WTC11 (cell line): ENCODE data around the gene ROBO1. TPM values are rescaled to one million over a fixed set of nuclear protein-coding genes. Genes with fewer than 3 reads are reported as not detected.

ENCODE experiments used
- ATAC-seq: fragments of 200-7000 bp; cut with Tn5 transposase; 2 replicates; pipeline ENCODE4 v1.10.0; 2021; ENCODE audit warnings: mild to moderate bottlenecking, moderate library complexity
- CTCF ChIA-PET: fragments of 300-600 bp; sonication (Branson Sonifier 250); formaldehyde crosslinking; loops from one replicate; lab custom pipeline; 2021; ENCODE audit warnings: antibody characterized with exemption; lab: Charles Lee
- POLR2A ChIA-PET: fragments of 350-600 bp; sonication (Branson Sonifier 250); formaldehyde crosslinking; loops from one replicate; lab custom pipeline; 2021; ENCODE audit warnings: antibody characterized with exemption; lab: Charles Lee
- DNase-seq: peaks from one replicate; pipeline ENCODE4 v3.0.0; 2021; ENCODE audit warnings: low spot score
- H3K27ac Mint-ChIP-seq: 2 replicates; pipeline ENCODE4 v1.8.0; 2021; ENCODE audit warnings: mixed read lengths
- H3K27me3 Mint-ChIP-seq: 2 replicates; pipeline ENCODE4 v1.8.0; 2021; ENCODE audit warnings: low read depth, mild to moderate bottlenecking, moderate library complexity, mixed read lengths
- H3K36me3 Mint-ChIP-seq: 2 replicates; pipeline ENCODE4 v1.8.0; 2021; ENCODE audit warnings: mixed read lengths
- H3K4me1 Mint-ChIP-seq: 2 replicates; pipeline ENCODE4 v1.8.0; 2022; ENCODE audit warnings: mixed read lengths
- H3K4me3 Mint-ChIP-seq: 2 replicates; pipeline ENCODE4 v1.8.0; 2021; ENCODE audit warnings: mild to moderate bottlenecking, moderate library complexity, mixed read lengths
- H3K9me3 Mint-ChIP-seq: 2 replicates; pipeline ENCODE4 v1.8.0; 2021; ENCODE audit warnings: mixed read lengths
- CBFB ChIP-seq: sonication (generic); formaldehyde crosslinking; IDR thresholded peaks from 2 replicates; pipeline ENCODE4 v1.8.1; 2022; ENCODE audit warnings: mild to moderate bottlenecking, low read depth, missing genetic modification reagents
- FOXK1 ChIP-seq: sonication (generic); formaldehyde crosslinking; IDR thresholded peaks from 2 replicates; pipeline ENCODE4 v1.8.0; 2022; ENCODE audit warnings: mild to moderate bottlenecking, moderate library complexity, missing genetic modification reagents
- total RNA-seq: library from RNA; stranded (reverse); gene quantifications from 3 replicates; pipeline ENCODE4 v1.2.3, GENCODE V29; 2021
- TF ChIP-seq, protein P1 (sequence below): sonication (generic); formaldehyde crosslinking; IDR thresholded peaks from 2 replicates; pipeline ENCODE4 v1.8.0; 2023; ENCODE audit warnings: missing genetic modification reagents, mild to moderate bottlenecking, borderline replicate concordance
- TF ChIP-seq, protein P2 (sequence below): sonication (generic); formaldehyde crosslinking; IDR thresholded peaks from 2 replicates; pipeline ENCODE4 v1.8.0; 2023; ENCODE audit warnings: missing genetic modification reagents
- TF ChIP-seq, protein P3 (sequence below): sonication (generic); formaldehyde crosslinking; IDR thresholded peaks from 2 replicates; pipeline ENCODE4 v1.8.1; 2023; ENCODE audit warnings: mild to moderate bottlenecking, missing genetic modification reagents
- TF ChIP-seq, protein P4 (sequence below): sonication (generic); formaldehyde crosslinking; IDR thresholded peaks from 2 replicates; pipeline ENCODE4 v1.8.0; 2022; ENCODE audit warnings: mild to moderate bottlenecking, missing genetic modification reagents
- TF ChIP-seq, protein P5 (sequence below): sonication (generic); formaldehyde crosslinking; IDR thresholded peaks from 2 replicates; pipeline ENCODE4 v1.8.1; 2022; ENCODE audit warnings: mild to moderate bottlenecking, missing genetic modification reagents, moderate library complexity, borderline replicate concordance
- TF ChIP-seq, protein P6 (sequence below): fragments of 250-450 bp; sonication (Bioruptor Pico); conservative IDR thresholded peaks from 2 replicates; pipeline ENCODE4 v1.9.0; 2021; ENCODE audit warnings: mild to moderate bottlenecking
- TF ChIP-seq, protein P7 (sequence below): fragments of 250-450 bp; sonication (Bioruptor Pico); IDR thresholded peaks from 2 replicates; pipeline ENCODE4 v1.9.0; 2021; ENCODE audit warnings: mild to moderate bottlenecking
- TF ChIP-seq, protein P8 (sequence below): sonication (generic); formaldehyde crosslinking; IDR thresholded peaks from 2 replicates; pipeline ENCODE4 v1.8.1; 2022; ENCODE audit warnings: low read depth, missing genetic modification reagents, borderline replicate concordance

ROBO1 gene
- total RNA-seq, 1 experiment from 2014 or later = 90.9 TPM

DNA sequence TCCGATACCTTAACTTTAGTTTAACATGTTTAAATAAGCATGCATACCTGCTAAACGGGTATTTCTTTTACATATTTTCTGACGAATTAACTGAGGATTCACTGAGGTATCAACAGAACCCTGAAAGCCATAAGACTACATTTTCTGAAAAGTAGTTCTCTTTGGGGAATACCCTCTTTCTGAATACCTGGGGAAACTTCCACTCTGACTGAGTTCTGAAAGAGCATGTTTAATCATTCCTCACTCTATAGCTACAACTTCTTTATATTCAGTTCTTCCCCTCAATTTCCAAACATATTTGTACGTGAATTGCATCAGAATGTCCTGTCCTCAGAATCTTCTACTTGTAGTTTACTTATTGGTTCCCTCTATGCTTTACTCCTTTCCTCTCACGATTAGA, 403.0 kb downstream of the ROBO1 start:
- no peak for ATAC-seq
- Mint-ChIP-seq H3K27ac (peak overlapping the region; percentile 3; the same call in 1 of the 2 replicates), H3K36me3 (peaks cover 4% of the 10 kb centered on the region; the same call in 1 of the 2 replicates), H3K9me3 (peaks cover 7% of the 10 kb centered on the region), H3K4me3 (no peak overlapping the region), H3K27me3 (no peaks in the 10 kb centered on the region), H3K4me1 (peaks cover 34% of the 10 kb centered on the region)
- CTCF ChIA-PET = interaction anchor here (1.8 kb wide), 1 partner anchor 279 kb away, joined by 6 read pairs; no protein-coding TSS in a partner anchor
- no peak for TF ChIP-seq FOXK1
- TF ChIP-seq, protein P1, sequence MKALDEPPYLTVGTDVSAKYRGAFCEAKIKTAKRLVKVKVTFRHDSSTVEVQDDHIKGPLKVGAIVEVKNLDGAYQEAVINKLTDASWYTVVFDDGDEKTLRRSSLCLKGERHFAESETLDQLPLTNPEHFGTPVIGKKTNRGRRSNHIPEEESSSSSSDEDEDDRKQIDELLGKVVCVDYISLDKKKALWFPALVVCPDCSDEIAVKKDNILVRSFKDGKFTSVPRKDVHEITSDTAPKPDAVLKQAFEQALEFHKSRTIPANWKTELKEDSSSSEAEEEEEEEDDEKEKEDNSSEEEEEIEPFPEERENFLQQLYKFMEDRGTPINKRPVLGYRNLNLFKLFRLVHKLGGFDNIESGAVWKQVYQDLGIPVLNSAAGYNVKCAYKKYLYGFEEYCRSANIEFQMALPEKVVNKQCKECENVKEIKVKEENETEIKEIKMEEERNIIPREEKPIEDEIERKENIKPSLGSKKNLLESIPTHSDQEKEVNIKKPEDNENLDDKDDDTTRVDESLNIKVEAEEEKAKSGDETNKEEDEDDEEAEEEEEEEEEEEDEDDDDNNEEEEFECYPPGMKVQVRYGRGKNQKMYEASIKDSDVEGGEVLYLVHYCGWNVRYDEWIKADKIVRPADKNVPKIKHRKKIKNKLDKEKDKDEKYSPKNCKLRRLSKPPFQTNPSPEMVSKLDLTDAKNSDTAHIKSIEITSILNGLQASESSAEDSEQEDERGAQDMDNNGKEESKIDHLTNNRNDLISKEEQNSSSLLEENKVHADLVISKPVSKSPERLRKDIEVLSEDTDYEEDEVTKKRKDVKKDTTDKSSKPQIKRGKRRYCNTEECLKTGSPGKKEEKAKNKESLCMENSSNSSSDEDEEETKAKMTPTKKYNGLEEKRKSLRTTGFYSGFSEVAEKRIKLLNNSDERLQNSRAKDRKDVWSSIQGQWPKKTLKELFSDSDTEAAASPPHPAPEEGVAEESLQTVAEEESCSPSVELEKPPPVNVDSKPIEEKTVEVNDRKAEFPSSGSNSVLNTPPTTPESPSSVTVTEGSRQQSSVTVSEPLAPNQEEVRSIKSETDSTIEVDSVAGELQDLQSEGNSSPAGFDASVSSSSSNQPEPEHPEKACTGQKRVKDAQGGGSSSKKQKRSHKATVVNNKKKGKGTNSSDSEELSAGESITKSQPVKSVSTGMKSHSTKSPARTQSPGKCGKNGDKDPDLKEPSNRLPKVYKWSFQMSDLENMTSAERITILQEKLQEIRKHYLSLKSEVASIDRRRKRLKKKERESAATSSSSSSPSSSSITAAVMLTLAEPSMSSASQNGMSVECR = no peak
- TF ChIP-seq, protein P2, sequence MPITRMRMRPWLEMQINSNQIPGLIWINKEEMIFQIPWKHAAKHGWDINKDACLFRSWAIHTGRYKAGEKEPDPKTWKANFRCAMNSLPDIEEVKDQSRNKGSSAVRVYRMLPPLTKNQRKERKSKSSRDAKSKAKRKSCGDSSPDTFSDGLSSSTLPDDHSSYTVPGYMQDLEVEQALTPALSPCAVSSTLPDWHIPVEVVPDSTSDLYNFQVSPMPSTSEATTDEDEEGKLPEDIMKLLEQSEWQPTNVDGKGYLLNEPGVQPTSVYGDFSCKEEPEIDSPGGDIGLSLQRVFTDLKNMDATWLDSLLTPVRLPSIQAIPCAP = no peak
- TF ChIP-seq, protein P3, sequence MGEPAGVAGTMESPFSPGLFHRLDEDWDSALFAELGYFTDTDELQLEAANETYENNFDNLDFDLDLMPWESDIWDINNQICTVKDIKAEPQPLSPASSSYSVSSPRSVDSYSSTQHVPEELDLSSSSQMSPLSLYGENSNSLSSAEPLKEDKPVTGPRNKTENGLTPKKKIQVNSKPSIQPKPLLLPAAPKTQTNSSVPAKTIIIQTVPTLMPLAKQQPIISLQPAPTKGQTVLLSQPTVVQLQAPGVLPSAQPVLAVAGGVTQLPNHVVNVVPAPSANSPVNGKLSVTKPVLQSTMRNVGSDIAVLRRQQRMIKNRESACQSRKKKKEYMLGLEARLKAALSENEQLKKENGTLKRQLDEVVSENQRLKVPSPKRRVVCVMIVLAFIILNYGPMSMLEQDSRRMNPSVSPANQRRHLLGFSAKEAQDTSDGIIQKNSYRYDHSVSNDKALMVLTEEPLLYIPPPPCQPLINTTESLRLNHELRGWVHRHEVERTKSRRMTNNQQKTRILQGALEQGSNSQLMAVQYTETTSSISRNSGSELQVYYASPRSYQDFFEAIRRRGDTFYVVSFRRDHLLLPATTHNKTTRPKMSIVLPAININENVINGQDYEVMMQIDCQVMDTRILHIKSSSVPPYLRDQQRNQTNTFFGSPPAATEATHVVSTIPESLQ = no peak
- TF ChIP-seq, protein P4, sequence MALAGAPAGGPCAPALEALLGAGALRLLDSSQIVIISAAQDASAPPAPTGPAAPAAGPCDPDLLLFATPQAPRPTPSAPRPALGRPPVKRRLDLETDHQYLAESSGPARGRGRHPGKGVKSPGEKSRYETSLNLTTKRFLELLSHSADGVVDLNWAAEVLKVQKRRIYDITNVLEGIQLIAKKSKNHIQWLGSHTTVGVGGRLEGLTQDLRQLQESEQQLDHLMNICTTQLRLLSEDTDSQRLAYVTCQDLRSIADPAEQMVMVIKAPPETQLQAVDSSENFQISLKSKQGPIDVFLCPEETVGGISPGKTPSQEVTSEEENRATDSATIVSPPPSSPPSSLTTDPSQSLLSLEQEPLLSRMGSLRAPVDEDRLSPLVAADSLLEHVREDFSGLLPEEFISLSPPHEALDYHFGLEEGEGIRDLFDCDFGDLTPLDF (CRISPR knock-in tag) = no peak
- TF ChIP-seq, protein P5, sequence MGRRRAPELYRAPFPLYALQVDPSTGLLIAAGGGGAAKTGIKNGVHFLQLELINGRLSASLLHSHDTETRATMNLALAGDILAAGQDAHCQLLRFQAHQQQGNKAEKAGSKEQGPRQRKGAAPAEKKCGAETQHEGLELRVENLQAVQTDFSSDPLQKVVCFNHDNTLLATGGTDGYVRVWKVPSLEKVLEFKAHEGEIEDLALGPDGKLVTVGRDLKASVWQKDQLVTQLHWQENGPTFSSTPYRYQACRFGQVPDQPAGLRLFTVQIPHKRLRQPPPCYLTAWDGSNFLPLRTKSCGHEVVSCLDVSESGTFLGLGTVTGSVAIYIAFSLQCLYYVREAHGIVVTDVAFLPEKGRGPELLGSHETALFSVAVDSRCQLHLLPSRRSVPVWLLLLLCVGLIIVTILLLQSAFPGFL = no peak
- no peak for DNase-seq
- POLR2A ChIA-PET = no interaction called here

DNA sequence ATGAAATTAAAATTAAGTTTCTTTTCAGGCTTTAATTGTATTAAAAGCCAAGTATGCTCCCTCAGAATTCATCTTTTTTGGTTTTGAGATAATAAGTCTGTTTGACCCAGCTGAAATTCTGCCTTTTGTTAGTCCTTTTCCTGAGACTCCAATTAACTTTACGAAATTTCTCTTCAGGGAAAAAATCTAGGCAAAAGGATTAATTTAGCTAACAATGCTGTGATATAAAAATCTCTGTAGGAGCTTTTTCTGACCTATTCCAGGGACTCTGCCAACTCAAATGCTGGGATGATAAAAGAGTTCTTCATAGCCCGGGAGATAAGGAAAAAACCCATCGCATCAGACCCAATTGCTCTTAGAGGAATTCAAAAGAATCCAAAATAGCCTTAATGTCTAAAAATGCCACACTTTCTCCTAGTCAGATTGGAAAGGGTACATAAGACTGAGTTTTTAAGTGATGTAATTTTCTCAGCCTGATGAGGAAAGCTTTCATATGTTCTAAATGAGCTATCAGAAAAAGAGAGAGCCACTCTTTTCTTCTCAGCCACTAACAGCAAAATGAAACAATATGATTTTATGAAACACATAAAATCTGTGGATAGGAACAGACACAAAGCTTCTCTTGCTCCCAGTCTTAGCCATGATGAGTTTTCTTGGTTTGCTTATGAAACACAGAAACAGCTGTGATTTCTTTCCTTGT, 405.1 kb downstream of the ROBO1 start:
- Mint-ChIP-seq H3K4me1 (peaks cover 18% of the 10 kb centered on the region), H3K27ac (no peak overlapping the region), H3K4me3 (no peak overlapping the region), H3K36me3 (peaks cover 4% of the 10 kb centered on the region; the same call in 1 of the 2 replicates), H3K9me3 (peaks cover 7% of the 10 kb centered on the region), H3K27me3 (no peaks in the 10 kb centered on the region)
- ChIA-PET CTCF (interaction anchor here (0.7 to 3.7 kb wide), 25 partner anchors 11 to 634 kb away, joined by 3 to 117 read pairs (median 3); no protein-coding TSS in a partner anchor), POLR2A (no interaction called here)
- no peak for TF ChIP-seq CBFB (CRISPR knock-in tag)
- TF ChIP-seq, protein P6, sequence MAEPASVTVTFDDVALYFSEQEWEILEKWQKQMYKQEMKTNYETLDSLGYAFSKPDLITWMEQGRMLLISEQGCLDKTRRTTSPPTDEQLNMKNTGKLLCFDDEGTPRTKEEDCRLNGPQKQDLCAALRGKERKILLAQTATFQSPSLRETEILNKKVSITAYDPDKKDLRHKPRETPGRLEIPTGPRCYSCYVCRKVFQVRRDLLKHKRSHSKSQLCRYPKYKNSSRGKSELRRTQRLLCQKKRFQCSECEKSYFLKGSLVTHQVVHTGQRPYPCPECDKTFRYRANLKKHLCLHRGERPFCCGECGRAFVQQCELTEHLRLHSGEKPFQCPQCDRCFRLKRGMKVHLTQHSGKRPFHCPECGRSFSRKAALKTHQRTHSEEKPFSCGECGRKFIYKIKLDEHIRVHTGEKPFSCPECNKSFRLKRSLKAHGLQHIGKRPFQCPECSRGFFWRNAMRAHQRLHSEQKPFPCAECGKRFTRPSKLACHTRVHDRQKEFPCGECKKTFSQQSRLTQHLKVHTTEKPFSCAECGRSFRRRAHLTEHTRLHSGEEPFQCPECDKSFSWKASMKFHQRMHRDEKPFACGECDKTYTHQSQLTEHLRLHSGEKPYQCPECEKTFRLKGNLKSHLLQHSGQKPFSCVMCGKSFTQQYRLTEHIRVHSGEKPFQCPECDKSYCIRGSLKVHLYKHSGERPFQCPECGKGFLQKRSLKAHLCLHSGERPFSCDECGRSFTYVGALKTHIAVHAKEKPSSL (CRISPR knock-in tag) = no peak
- TF ChIP-seq, protein P7, sequence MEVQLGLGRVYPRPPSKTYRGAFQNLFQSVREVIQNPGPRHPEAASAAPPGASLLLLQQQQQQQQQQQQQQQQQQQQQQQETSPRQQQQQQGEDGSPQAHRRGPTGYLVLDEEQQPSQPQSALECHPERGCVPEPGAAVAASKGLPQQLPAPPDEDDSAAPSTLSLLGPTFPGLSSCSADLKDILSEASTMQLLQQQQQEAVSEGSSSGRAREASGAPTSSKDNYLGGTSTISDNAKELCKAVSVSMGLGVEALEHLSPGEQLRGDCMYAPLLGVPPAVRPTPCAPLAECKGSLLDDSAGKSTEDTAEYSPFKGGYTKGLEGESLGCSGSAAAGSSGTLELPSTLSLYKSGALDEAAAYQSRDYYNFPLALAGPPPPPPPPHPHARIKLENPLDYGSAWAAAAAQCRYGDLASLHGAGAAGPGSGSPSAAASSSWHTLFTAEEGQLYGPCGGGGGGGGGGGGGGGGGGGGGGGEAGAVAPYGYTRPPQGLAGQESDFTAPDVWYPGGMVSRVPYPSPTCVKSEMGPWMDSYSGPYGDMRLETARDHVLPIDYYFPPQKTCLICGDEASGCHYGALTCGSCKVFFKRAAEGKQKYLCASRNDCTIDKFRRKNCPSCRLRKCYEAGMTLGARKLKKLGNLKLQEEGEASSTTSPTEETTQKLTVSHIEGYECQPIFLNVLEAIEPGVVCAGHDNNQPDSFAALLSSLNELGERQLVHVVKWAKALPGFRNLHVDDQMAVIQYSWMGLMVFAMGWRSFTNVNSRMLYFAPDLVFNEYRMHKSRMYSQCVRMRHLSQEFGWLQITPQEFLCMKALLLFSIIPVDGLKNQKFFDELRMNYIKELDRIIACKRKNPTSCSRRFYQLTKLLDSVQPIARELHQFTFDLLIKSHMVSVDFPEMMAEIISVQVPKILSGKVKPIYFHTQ (CRISPR knock-in tag) = no peak
- TF ChIP-seq, protein P5 = no peak
- TF ChIP-seq, protein P8, sequence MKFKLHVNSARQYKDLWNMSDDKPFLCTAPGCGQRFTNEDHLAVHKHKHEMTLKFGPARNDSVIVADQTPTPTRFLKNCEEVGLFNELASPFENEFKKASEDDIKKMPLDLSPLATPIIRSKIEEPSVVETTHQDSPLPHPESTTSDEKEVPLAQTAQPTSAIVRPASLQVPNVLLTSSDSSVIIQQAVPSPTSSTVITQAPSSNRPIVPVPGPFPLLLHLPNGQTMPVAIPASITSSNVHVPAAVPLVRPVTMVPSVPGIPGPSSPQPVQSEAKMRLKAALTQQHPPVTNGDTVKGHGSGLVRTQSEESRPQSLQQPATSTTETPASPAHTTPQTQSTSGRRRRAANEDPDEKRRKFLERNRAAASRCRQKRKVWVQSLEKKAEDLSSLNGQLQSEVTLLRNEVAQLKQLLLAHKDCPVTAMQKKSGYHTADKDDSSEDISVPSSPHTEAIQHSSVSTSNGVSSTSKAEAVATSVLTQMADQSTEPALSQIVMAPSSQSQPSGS = no peak
- DNase-seq (no peak), ATAC-seq (no peak)
